ENCODE results near the gene ZKSCAN5.

The ZKSCAN5 gene

GRCh38 chr7:99525713-99526440 is 21.4 kb downstream of the ZKSCAN5 start:
- peak; percentile 15; the same call in 1 of the 2 replicates for TF ChIP-seq CTCF (IDR thresholded peaks at IDR 0.05)

DNA sequence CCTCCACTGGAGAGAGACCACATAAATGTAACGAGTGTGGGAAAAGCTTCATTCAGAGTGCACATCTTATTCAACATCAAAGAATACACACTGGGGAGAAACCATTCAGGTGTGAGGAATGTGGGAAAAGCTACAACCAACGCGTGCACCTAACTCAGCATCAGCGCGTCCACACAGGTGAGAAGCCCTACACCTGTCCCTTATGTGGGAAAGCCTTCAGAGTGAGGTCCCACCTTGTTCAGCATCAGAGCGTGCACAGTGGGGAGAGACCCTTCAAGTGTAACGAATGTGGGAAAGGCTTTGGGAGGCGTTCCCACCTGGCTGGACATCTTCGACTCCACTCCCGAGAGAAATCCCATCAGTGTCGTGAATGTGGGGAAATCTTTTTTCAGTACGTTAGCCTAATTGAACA is 26.9 kb downstream of the ZKSCAN5 start:
- no peak for TF ChIP-seq CTCF (IDR thresholded peaks at IDR 0.05)

DNA sequence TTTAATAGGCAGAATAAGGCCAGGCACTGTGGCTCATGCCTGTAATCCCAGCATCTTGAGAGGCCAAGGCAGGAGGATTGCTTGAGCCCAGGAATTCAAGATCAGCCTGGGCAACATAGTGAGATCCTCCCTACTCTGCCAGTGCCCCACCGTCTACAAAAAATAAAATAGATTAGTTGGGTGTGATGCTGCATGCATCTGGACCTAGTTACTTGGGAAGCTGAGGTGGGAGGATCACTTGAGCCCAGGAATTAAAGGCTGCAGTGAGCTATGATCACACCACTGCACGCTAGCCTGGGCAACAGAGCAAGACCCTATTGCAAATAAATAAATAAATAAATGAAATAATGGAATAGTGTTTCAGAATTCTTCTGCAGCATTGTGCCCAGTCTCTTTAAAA is 31.2 kb downstream of the ZKSCAN5 start:
- no peak for TF ChIP-seq CTCF (IDR thresholded peaks at IDR 0.05)

DNA sequence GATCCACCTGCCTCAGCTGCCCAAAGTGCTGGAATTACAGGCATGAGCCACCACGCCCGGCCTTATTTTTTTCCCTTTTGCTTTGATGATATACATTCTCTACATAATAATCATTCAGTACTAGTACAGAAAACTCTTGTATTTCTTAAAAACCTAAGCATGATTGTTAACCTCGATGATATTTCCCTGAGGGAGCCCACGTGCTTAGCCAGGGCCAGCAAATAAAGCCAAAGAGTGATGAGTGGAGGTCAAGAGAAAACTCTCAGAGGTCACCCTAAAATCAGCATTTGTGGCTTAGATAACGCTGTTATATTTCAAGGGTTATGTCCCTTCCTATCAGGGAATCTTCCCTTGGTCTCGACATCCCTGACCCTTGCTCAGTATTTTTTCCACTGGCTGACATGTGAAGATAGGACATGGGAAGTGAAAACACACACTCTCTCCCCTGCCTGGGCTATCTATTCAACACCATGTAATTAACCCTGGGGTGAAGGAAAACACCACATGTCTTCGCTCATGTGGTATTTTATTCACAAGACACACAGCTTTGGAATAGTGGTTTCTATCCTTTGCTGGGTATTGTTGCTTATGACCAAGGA is 34.9 kb downstream of the ZKSCAN5 start:
- TF ChIP-seq CTCF (IDR thresholded peaks at IDR 0.05), result no peak

DNA sequence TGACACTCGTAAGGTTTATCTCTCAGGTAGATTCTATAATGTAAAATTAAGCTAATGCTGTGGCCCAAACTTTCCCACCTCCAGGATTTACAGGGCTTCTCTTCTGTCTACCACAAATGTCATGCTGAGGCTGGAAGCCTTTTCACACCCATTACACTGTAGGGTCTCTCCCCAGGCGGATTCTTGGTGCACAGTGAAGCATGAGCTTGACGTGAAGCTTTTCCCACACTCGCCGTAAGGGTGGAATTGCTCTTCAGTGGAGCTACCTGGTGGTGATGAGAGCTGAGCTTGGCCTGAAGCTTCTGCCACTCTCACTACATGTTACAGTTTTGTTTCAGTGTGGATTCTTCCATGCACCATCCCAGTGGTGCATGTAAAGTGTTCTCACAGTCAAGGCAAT is 36.1 kb downstream of the ZKSCAN5 start:
- TF ChIP-seq CTCF (IDR thresholded peaks at IDR 0.05), result no peak

- TF ChIP-seq CTCF (IDR thresholded peaks at IDR 0.05), result no peak
Measured at GRCh38 chr7:99541212-99541611, 36.8 kb downstream of the ZKSCAN5 start.

DNA sequence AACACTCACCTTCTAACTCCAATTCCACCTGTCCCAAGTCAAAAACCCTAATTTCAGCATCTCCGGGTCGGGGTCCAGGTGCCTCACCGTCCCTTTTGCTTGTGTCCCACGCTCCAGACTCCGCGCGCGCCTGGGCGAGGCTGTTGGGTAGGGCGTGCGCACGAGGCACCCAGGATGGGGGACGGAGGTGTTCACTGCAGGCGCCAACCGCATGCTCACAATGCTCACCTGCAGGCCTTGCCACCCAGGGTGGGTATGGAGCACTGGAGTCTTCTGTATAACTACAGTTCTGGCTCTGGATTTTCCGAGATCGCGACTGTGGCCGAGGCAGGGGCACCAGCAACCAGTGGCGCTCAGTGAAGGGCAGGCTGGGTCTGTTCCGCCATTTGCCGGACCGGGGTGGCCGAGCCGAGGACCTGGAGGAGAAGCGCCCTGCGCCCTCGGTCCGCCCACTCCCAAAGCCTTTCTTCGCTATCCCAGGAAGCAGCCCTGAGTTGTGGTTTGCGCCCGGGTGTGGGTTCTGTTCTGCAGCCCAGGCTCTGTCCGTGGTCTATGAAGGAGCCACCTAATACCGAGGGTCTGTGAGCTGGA is 38.7 kb downstream of the ZKSCAN5 start:
- TF ChIP-seq CTCF (IDR thresholded peaks at IDR 0.05), result no peak

Data from LNCAP (cell line).